Endothelial cell (in vitro differentiated cells): Measurements from ENCODE around the gene SLC7A7. TPM values are rescaled to one million over a fixed set of nuclear protein-coding genes. Genes with fewer than 3 reads are reported as not detected.
"Not testable (repeated sequence)": the region's sequence is repeated elsewhere in the genome, so short reads cannot be mapped to it uniquely, and the experiment has no call there.

Experiments used
- DNase-seq: peaks from one replicate; pipeline ENCODE4 v3.0.0; 2021; ENCODE audit warnings: low spot score
- H3K27ac Mint-ChIP-seq: one replicate; pipeline ENCODE4 v1.8.0; 2021; ENCODE audit warnings: mixed read lengths, inconsistent platforms; ENCODE audit not compliant: unreplicated experiment
- H3K27me3 Mint-ChIP-seq: one replicate; pipeline ENCODE4 v1.8.0; 2021; ENCODE audit warnings: mild to moderate bottlenecking, moderate library complexity, mixed read lengths, inconsistent platforms; ENCODE audit not compliant: unreplicated experiment
- H3K36me3 Mint-ChIP-seq: one replicate; pipeline ENCODE4 v1.8.0; 2021; ENCODE audit warnings: mild to moderate bottlenecking, low read depth, mixed read lengths, inconsistent platforms; ENCODE audit not compliant: unreplicated experiment
- H3K4me1 Mint-ChIP-seq: one replicate; pipeline ENCODE4 v1.8.0; 2021; ENCODE audit warnings: mild to moderate bottlenecking, mixed read lengths, inconsistent platforms; ENCODE audit not compliant: unreplicated experiment
- H3K4me3 Mint-ChIP-seq: one replicate; pipeline ENCODE4 v1.8.0; 2021; ENCODE audit warnings: mild to moderate bottlenecking, mixed read lengths, inconsistent platforms; ENCODE audit not compliant: unreplicated experiment
- H3K9me3 Mint-ChIP-seq: one replicate; pipeline ENCODE4 v1.8.0; 2021; ENCODE audit warnings: mixed read lengths, inconsistent platforms; ENCODE audit not compliant: unreplicated experiment
- total RNA-seq: library from RNA; stranded (reverse); fragmentation: NEBNext Ultra II Directional; extraction: Animal tissue kit (Norgen Biotek cat#: 25700); gene quantifications from one replicate; pipeline ENCODE4 v1.2.1, GENCODE V29; 2021; ENCODE audit not compliant: unreplicated experiment
- TF ChIP-seq, protein P1 (sequence below): fragments of 200-600 bp; sonication (generic); IDR thresholded peaks from one replicate; pipeline ENCODE4 v1.5.0; 2021; ENCODE audit warnings: antibody characterized with exemption; ENCODE audit not compliant: unreplicated experiment

SLC7A7 gene
- total RNA-seq, 1 donor from 2014 or later = 15.0 TPM

DNA sequence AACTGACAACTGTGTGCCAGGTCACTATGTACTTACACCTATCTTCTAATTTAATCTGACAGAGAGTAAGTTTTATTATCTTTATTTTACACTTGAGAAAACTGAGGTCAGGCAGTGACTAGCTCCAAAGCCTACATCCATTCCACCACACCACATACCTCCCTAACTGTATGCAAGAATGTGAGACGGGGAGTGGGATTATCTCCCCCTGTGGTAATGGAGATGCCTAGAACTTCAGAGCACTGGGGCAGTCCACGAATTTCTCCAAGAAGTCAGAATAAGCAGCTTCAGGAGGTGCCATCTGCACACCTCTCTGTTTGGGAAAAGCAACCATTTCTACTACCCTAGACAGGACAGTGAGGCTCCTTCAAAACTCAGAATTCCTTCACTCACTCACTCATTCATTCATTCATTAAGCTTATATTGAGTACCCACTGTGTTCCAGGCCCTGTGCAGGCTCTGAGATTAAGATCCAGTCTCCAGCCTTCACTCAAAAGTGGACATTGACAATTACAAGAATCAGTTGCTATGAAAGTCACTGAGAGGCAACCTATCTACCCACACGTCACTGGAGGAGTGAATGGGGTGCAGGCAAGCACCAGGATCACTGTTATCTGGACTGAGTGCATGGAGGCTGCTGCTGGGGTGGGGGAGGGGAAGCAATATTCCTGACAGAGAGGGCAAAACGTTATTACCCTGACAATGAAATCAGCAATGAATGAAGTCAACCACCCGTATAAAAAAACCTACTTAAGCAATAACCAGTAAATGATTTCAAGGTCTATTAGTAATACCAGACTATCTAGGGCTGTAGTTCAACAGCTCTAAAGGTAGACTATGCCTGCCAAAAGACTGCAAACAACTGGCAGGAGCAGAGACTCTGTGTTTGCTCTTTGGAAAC, 18.0 kb downstream of the SLC7A7 start:
- no peaks in the 10 kb centered on the region for H3K27me3 Mint-ChIP-seq
- no peaks in the 10 kb centered on the region for H3K9me3 Mint-ChIP-seq
- H3K27ac Mint-ChIP-seq = no peak overlapping the region
- H3K4me3 Mint-ChIP-seq = no peak overlapping the region
- H3K36me3 Mint-ChIP-seq = peaks cover 4% of the 10 kb centered on the region
- no peak for DNase-seq
- TF ChIP-seq, protein P1, sequence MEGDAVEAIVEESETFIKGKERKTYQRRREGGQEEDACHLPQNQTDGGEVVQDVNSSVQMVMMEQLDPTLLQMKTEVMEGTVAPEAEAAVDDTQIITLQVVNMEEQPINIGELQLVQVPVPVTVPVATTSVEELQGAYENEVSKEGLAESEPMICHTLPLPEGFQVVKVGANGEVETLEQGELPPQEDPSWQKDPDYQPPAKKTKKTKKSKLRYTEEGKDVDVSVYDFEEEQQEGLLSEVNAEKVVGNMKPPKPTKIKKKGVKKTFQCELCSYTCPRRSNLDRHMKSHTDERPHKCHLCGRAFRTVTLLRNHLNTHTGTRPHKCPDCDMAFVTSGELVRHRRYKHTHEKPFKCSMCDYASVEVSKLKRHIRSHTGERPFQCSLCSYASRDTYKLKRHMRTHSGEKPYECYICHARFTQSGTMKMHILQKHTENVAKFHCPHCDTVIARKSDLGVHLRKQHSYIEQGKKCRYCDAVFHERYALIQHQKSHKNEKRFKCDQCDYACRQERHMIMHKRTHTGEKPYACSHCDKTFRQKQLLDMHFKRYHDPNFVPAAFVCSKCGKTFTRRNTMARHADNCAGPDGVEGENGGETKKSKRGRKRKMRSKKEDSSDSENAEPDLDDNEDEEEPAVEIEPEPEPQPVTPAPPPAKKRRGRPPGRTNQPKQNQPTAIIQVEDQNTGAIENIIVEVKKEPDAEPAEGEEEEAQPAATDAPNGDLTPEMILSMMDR = no peak
- no peaks in the 10 kb centered on the region for H3K4me1 Mint-ChIP-seq

DNA sequence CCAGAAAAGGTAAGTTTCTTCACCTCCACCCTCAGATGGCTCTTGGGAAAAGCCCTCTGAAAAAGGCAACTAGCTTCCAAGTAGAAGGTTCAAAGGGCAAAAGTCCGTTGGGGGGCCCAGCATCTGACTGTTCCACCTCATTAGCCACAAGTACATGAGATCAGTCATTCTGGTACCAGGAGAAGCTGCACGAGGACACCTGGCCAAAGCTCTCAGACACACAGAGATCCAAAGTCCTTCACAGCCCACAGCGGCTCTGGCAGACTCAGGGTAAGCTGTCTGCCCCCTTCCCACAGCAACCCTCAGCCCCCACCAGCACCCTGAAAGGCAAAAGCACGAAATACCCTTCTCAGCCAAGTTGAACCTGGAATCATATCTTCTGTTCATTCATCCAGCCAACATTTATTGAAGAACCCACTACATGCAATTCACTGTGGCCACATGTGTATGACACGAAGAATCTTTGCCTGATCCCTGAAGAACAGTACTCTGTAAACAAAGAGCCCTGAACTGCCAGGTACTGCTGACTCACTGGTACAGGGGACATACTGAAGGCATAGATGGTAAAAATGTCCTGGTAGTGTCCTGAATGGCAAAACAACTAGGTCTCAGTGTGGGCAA, 19.0 kb downstream of the SLC7A7 start:
- no peak for DNase-seq
- H3K4me1 Mint-ChIP-seq = no peaks in the 10 kb centered on the region
- H3K27me3 Mint-ChIP-seq = peaks cover 3% of the 10 kb centered on the region
- TF ChIP-seq, protein P1 = no peak
- H3K36me3 Mint-ChIP-seq = peaks cover 4% of the 10 kb centered on the region
- H3K9me3 Mint-ChIP-seq = no peaks in the 10 kb centered on the region
- no peak overlapping the region for H3K4me3 Mint-ChIP-seq
- H3K27ac Mint-ChIP-seq = no peak overlapping the region

DNA sequence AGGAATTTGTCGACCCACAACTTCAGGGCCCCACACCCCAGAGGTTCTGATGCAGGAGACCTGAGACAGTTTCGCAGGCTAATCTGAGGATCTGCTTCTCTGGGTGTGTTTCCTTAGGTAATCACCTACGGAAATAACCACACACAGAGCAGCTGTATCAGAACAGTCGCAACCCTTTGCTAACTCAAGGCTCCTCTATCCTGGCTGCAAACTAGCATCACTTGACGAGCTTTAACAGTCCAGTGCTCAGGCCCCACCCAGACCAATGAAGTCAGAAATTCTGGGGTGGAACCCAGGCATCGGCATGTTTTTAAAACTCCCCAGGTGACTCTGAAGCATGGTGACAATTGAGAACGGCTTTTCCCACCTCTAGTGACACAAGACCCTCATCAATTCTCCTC, 20.7 kb downstream of the SLC7A7 start:
- no peak overlapping the region for H3K4me3 Mint-ChIP-seq
- DNase-seq = no peak
- H3K27me3 Mint-ChIP-seq = peaks cover 3% of the 10 kb centered on the region
- H3K27ac Mint-ChIP-seq = no peak overlapping the region
- H3K9me3 Mint-ChIP-seq = no peaks in the 10 kb centered on the region
- TF ChIP-seq, protein P1 = no peak
- H3K36me3 Mint-ChIP-seq = peaks cover 4% of the 10 kb centered on the region
- H3K4me1 Mint-ChIP-seq = no peaks in the 10 kb centered on the region

DNA sequence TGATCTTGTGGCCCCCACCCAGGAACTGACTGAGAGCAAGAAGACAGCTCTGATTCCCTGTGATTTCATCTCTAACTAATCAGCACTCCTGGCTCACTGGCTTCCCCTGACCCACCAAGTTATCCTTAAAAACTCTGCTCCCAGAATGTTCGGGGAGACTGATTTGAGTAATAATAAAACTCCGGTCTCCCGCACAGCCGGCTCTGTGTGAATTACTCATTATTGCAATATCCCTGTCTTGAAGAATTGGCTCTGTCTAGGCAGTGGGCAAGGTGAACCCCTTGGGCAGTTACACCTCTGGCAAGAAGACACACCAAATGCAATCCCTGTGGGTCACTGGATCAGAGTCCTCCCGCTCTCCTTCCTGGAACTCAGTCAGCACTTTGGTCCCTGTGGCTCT, 21.3 kb downstream of the SLC7A7 start:
- Mint-ChIP-seq H3K9me3 (no peaks in the 10 kb centered on the region), H3K27ac (peak overlapping the region; percentile 67), H3K4me1 (no peaks in the 10 kb centered on the region), H3K27me3 (peaks cover 3% of the 10 kb centered on the region), H3K36me3 (peaks cover 4% of the 10 kb centered on the region), H3K4me3 (no peak overlapping the region)
- no peak for DNase-seq
- TF ChIP-seq, protein P1 = no peak

DNA sequence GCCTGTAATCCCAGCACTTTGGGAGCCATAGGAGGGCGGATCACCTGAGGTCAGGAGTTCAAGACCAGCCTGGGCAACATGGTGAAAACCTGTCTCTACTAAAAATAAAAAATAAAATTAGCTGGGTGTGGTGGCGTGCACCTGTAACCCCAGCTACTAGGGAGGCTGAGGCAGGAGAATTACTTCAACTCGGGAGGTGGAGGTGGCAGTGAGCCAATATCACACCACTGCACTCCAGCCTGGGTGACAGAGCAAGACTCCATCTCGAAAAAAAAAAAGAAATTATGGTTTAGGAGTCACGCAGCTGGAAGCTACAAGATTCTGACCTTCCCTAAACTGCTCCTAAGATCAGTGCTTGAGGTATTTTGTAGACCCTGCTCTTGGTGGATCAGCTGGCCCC, 21.7 kb downstream of the SLC7A7 start:
- H3K4me3 Mint-ChIP-seq, DNase-seq, H3K4me1 Mint-ChIP-seq, H3K27me3 Mint-ChIP-seq, H3K9me3 Mint-ChIP-seq, H3K36me3 Mint-ChIP-seq, H3K27ac Mint-ChIP-seq: not testable (repeated sequence)
